Measurements from ENCODE around the gene PHKA2.
"Not testable (repeated sequence)": the region's sequence is repeated elsewhere in the genome, so short reads cannot be mapped to it uniquely, and the experiment has no call there.

PHKA2 gene

DNA sequence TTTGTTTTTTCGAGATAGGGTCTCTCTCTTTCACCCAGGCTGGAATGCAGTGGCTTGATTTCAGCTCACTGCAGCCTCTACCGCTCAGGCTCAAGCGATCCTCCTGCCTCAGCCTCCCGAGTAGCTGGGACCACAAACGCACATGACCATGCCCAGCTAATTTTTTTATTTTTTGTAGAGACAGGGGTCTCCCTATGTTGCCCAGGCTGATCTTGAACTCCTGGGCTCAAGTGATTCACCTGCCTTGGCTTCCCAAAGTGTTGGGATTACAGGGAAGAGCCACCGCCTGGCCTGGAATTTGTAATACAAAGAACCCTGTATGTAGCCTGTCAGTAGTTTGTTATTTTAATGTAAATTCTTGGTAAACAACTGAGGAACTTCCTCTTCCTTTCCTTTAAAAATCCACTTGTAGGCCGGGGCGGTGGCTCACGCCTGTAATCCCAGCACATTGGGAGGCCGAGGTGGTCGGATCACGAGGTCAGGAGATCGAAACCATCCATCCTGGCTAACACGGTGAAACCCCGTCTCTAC, 119.5 kb downstream of the PHKA2 start:
- no peak for DNase-seq (ENCODE audit: low read depth)

DNA sequence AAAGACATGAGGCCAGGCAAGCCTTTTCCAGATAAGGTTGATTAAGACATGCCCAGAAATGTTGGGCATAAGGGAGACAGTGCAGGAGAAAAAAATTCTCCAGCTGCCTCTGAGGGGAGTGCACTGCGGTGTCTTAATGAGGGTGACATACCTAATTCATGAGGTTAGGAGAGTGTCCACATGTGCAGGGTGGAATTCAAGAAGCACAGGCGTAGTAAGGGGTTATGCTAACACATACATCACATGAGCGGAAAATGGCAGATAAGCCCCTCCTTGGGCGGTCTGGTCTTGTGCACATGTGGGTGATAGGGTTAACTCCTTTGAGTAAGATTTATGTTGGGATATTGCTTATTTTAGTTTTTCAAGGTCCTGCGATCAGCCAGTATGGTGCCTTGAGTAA, 122.4 kb downstream of the PHKA2 start:
- no peak for DNase-seq (ENCODE audit: low read depth)

DNA sequence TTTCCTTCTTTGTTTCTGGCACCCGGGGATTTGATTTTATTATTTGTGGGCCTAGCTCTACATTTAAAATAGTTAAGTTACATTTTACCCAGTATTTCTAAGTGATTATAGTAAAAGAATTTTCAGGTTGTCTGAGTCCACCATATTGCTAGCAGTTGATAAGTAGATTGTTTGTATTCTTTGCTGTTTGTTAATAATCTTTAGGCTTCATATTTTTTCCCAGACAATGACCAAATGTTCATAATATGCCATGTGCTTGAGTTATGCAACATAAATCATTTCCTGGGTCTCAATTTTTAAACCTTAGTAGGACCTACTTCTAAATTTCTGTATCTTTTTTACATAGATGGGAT, 127.3 kb downstream of the PHKA2 start:
- DNase-seq (ENCODE audit: low read depth) = no peak

DNA sequence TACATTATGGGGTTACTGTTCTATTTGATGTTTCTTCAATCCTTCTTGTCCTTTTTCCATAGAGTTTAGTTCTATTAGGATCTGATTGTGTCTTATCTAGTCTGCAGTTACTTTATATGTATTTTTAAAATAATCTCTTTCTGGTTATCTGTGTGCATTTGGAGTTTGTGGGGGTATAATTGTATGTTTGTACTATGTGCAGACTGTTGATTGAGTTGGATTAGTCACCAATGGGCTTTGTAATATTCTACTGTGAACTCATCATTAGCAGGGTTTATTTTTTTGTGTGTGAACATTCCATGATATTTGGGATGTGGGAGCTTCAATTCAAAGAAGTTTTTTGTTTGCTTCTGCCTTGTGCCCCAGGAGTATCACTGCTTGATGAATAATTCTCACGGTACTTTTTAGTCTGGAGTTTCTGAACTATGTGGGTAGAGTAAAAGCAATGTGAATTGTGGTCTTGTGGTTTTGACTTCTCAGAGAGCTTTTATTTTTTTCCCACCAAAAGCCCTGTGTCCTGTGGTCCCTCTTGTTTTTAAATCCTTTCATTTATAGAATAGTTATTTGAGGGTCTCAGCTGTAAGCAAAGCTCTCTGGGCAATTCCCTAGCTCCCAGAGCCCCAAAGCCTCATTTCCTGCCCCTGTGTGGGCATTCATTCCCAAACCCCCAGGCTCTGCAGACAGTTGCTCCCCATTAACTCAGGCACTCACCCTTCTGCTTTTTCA, 127.8 kb downstream of the PHKA2 start:
- no peak for DNase-seq (ENCODE audit: low read depth)

DNA sequence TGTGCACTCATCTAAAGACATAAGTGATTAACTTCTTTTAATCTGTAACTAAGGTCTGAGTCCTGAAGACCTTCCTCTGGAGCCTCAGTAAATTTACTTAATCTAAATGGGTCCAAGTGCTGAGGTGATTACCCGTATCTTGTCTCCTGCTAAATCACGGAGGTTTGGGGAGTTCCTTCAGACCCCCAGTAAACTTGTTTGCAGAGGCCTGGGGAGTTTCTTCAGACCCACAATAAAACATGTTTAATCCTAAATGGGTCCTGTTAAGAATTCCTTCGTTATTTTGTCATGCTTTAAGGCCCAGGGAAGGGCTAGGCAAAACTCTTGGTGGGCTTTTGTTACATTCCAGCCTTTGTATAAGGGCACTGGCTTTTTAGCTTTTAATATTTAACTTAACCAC, 136.0 kb downstream of the PHKA2 start:
- not testable (repeated sequence) for DNase-seq (ENCODE audit: low read depth)

Measured in GM04504 (cell line).